NCI-H446 (cell line): ENCODE data around the gene NF2.
A peak's percentile ranks its signal among the peaks of the same experiment; 100 is the strongest.
"Not testable (repeated sequence)": the region's sequence is repeated elsewhere in the genome, so short reads cannot be mapped to it uniquely, and the experiment has no call there.

Experiments
- DNase-seq, 2 experiments: peaks; one replicate each; lab custom pipeline; 2025; lab: John Stamatoyannopoulos, UW

Gene NF2

DNA sequence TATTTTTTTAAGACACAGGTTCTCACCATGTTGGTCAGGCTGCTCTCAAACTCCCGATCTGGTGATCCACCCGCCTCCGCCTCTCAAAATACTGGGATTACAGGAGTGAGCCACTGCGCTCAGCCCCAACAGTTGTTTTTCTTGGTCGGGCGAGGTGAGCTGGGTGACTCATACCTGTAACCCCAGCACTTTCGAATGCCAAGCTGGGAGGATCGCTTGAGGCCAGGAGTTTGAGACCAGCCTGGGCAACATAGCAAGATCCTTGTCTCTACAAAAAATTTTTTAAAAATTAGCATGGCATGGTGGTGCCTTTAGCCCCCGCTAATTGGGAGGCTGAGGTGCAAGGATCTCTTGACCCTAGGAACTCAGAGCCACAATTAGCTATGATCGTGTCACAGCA lies 7.0 kb upstream of the NF2 start:
- DNase-seq, result no peak

DNA sequence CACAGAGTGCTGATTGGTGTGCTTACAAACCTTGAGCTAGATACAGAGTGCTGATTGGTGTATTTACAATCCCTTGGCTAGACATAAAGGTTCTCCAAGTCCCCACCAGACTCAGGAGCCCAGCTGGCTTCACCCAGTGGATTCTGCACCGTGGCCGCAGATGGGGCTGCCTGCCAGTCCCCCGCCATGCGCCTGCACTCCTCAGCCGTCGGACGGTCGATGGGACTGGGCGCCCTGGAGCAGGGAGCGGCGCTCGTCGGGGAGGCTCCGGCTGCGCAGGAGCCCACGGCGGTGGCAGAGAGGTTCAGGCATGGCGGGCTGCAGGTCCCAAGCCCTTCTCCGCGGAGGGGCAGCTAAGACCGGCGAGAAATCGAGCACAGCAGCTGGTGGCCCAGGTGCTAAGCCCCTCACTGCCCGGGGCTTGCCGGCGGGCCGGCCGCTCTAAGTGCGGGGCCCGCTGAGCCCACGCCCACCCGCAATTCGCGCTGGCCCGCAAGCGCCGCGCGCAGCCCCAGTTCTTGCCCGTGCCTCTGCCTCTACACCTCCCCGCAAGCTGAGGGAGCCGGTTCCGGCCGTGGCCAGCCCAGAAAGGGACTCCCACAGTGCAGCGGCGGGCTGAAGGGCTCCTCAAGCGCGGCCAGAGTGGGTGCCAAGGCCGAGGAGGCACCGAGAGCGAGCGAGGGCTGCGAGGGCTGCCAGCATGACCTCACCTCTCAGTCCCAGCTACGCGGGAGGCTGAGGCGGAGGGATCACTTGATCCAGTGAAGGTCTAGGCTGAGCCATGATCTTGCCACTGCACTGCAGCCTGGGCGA lies 5.4 kb upstream of the NF2 start:
- not testable (repeated sequence) for DNase-seq

- no peak for DNase-seq
These were observed 4.8 kb upstream of the NF2 start for GRCh38 chr22:29598684-29599020.

GRCh38 chr22:29604076-29604360 lies 585 bp downstream of the NF2 start:
- no peak for DNase-seq

DNA sequence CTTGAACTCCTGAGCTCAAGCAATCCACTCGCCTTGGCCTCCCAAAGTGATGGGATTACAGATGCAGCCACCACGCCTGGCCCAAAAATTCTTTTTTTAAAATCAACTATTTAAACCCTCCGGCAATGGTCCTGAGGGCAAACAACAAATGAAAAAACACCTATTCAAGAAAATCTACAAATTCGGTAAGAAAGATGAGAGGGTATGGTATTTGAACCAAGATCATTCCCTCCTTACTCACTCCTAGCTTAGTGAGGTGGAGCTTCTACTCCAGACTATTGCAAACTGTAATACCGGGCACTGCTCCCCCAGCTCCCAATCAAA lies 2.1 kb downstream of the NF2 start:
- no peak for DNase-seq

GRCh38 chr22:29606320-29606719 lies 2.9 kb downstream of the NF2 start:
- no peak for DNase-seq

DNA sequence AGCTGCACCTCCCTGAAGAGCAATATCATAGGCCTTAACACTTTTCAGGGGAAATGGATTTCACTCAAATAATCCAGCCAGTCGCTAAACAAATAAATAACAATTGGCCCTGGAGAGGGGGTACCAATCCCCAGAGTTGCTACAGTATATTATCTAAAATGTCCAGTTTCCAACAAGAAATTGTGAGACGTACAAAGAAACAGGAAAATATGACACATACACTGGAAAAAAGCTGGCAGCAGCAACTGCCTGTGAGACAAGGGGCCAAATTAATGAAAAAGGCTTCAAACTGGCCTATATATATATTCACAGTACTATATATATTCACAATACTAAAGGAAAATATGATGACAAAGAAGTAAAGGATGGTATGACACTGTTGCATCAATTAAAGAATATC lies 4.0 kb downstream of the NF2 start:
- DNase-seq, result no peak

- DNase-seq, result no peak
These were observed 5.7 kb downstream of the NF2 start for GRCh38 chr22:29609139-29609538.

DNA sequence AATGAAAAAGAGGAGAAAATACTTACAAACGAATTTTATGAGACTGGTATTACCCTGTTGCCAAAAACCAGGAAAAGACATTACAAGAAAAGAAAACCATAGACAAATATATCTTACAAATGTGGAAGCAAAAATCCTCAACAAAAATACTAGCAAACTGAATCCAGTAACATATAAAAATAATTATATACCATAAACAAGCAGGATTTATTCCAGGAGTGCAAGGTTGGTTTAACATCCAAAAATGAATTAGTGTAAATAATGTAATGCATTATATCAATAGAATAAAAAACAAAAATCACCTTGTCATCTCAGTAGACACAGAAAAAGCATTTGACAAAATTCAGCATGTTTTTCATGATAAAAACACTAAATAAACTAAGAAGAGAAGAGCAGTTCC lies 7.3 kb downstream of the NF2 start:
- no peak for DNase-seq

DNA sequence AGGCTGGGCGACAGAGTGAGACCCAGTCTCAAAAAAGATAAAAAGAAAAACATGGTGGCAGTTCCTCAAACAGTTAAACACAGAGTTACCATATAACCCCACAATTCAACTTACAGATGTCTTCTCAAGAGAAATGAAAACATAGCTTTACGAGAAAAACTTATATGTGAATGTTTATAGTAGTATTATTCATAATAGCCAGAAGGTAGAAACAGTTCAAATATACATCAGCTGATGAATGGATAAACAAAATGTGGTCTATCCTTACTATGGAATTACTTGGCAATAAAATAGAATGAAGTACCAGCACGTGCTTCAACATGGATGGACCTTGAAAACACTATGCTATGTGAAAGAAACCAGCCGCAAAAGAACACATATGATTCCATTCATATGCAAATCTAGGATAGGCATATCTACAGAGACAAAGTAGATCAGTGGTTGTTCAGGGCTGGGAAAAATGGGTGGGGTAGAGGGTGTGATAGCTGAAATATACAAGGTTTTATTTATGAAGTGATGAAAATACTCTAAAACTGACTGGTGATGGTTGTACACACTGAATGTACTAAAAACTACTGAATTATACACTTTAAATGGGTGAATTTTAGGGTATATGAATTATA lies 12.4 kb downstream of the NF2 start:
- DNase-seq, result no peak

GRCh38 chr22:29617922-29618629 lies 14.6 kb downstream of the NF2 start:
- peak in 1 of 2 experiments; percentile 20 for DNase-seq

GRCh38 chr22:29621761-29622526 lies 18.5 kb downstream of the NF2 start:
- DNase-seq, result peak; percentile 81 to 90

- DNase-seq, result no peak
These were observed 19.6 kb downstream of the NF2 start for GRCh38 chr22:29623059-29623458.

DNA sequence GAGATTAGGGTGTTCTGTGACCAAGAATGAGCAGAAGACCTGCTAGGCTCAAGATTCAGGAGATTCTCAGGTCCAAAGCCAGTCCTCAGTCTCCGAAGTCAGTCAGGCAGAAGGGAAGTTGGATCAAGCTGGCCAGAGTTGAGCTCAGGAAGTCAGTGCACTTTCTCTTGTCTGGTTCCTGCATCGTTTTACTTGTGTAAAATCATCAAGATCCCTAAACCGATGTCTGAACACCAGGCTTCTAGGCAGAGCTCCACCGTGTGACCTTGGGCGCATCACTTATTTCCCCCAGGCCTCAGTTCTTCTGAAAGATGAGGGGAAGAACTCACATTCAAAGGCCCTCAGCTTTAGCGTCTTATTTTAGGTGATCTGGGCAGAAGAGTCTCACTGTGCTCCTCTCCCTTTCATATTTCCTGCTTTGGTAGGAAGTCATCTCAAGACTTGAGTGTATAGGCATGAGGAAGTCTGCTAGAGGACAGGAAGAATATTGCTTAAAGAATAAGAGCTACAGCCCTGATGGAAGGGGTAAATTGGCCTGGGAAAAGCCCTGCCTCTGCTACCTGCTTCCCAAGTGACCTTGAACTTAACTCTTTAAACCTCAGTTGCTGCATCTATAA lies 20.2 kb downstream of the NF2 start:
- DNase-seq, result no peak

GRCh38 chr22:29625090-29625825 lies 21.8 kb downstream of the NF2 start:
- peak; percentile 24 to 68 for DNase-seq

DNA sequence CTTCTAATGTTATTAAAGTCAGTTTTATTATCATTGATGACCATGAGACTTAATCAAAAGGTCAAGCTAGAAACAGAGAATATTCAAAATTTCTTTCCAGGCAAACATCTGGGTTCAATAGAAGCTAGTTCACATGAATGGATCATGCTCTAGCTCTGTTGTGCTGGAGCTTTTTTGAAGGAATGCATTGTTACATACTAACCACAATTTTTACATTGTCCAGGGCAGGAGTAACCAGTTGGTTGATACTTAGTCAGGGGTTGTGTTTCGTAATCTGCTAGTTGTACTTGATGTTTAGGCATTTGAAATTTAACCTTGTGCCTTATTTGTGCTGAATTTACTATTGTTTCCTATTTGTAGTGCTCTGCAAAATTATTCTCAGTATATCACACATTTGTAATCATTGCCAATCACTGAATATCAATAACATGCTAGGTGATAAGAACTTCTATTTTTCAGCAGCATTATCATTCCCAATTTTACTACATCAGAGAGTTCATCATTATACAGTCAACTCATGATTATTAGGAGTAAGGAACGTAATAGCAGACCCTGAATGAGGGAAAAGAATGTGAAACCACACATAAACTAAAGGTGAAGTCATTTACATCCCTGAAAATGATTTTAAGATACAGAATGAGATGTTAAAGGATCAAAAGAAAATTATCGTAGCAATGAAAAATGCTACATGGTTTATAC lies 23.2 kb downstream of the NF2 start:
- no peak for DNase-seq

DNA sequence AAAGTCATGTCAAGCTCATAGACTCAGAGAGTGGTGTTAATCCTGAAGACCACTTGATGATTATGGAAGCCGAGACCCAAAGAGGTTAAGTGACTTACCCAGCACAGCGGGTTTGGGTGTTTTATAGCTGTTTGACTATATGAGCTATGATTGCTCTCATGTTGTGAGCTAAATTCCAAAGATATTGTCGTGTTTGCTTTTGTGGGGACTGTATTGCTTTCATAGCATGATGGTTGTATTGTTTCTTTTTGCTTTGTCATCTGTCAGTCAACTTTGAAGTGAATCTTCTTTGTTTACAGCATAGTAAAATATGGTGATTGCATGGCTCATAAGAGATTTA lies 23.7 kb downstream of the NF2 start:
- no peak for DNase-seq

DNA sequence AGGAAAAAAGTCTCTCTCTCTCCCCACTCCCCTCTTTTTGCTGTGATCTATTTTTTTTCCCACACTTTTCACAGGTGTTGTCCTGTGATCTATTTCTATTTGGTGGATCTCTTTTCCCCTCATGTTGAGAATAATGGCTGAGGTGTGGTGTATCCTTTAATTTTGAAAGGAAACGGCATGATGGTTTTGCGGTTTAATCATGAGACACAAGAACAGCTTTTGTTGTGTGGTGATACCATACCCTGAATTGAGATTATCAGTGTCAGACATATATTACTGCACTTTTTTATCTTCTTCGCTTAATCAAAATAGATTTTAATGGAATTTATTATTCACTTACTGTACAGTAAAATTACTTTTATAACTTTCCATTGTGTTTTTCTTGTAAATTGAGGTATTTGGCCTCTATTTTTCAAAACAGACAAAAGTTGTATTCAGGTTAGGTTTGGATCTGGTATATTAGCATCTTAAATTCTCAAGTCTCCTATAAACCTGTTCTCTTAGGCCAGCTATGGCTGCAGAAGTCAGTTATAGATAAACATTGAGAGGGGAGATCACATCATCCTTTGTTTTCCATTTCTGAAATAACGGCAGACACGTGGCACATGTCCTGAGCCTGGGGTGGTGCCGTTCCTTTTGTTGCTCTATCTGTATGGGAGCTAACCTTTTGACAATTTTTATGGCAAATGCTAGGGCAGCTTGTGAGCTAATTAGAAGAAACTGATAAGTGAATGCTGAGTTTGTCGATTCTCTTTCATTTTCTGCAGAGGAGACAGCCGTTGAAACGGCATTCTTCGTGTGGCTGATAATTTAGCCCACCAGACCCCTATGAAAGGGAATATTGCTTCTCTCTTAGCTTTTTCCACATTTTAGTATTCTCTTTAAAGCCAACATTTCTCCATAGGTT lies 25.8 kb downstream of the NF2 start:
- no peak for DNase-seq

GRCh38 chr22:29629903-29630516 lies 26.6 kb downstream of the NF2 start:
- DNase-seq, result no peak

DNA sequence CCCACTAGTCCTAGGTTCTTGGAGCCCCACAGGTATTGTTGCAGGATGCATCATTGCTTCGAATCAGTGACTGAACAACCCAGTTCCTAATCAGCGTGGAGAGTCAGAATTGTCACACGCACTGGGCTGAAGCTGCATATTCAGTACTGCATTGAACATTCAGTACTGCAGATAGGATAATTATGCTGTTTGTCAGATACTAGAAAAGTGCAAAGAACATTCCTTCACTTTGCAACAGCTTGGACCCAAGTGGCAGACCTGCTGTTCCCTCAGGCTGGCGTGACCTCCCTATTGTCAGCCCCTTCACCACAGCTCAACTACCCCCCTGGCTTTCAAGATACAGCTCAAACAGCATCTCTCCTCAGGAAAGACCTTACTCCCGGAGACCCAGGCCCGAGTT lies 27.6 kb downstream of the NF2 start:
- no peak for DNase-seq
